Thyroid gland (tissue), 4 donors: ENCODE data around the gene PSD4.

Experiments used
- CTCF ChIP-seq, 6 experiments: fragments of 200-600 bp in 3 of 6; fragments of 450-650 bp in 3 of 6; sonication (generic) in 3 of 6; IDR thresholded peaks; one replicate each; pipeline ENCODE4 v1.5.1; 2016 to 2019; ENCODE audit warnings: antibody characterized with exemption in 6 of 6, mild to moderate bottlenecking in 2 of 6, inconsistent platforms in 1 of 6, moderate library complexity in 1 of 6
- POLR2A ChIP-seq, 2 donors: fragments of 450-650 bp; IDR thresholded peaks; one replicate each; pipeline ENCODE4 v1.6.1; 2017; ENCODE audit warnings: antibody characterized with exemption in 2 of 2, mild to moderate bottlenecking in 2 of 2, moderate library complexity in 1 of 2

DNA sequence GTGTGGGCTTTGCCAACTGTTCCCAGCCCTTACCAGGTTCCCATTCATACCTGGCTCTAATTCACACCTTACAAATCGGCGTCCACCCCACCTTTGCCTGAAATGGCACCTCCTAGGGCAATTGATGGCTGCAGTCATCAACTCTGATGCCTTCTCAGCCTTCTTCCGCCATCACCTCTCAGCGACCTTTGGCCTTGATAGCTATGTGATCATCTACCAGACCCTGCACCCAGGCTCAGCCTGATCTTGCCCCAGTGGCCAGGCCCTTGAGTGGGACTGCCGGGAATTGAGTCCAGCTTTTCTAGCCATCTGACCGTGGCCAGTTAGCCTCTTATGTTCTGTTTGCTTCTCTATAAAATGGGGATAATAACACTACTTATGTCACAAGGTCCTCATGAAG is 32.5 kb downstream of the PSD4 start:
- TF ChIP-seq POLR2A (IDR thresholded peaks at IDR 0.05) (no peak), CTCF (IDR thresholded peaks at IDR 0.05) (no peak)
